Measurements from ENCODE around the gene COX6A2. TPM values are rescaled to one million over a fixed set of nuclear protein-coding genes. Genes with fewer than 3 reads are reported as not detected.

The COX6A2 gene
- polyA plus RNA-seq, 2 of the 4 experiments (the other 2 are of a cell fraction) = not detected

DNA sequence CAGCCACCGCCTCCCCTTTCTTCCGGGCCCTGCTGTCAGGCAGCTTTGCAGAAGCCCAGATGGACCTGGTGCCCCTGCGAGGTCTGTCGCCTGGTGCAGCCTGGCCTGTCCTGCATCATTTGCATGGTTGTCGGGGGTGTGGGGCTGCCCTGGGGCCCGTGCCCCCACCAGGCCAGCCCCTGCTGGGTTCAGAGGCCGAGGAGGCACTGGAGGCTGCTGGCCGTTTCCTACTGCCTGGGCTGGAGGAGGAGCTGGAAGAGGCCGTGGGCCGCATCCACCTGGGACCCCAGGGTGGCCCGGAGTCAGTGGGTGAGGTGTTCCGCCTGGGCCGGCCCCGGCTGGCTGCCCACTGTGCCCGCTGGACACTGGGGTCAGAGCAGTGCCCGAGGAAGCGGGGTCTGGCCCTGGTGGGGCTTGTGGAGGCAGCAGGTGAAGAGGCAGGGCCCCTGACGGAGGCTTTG lies 38.3 kb upstream of the COX6A2 start (continued):
- TF ChIP-seq FOSL2 (IDR thresholded peaks at IDR 0.05) = no peak
- no peak for TF ChIP-seq FOSL2 (CRISPR knock-in tag; IDR thresholded peaks at IDR 0.05)
- no peak for TF ChIP-seq EHF (CRISPR knock-in tag; IDR thresholded peaks at IDR 0.05)

GRCh38 chr16:31465788-31466370 lies 37.7 kb upstream of the COX6A2 start:
- ChIA-PET POLR2A (no interaction called here), CTCF (no interaction called here)
- DNase-seq (ENCODE audit: low read depth in 1 of 2, low spot score in 1 of 2) (no peak), FAIRE-seq (no peak), ATAC-seq (no peak)
- Histone ChIP-seq H3K4me2 (no peak overlapping the region), H3K9me3 (no peaks in the 10 kb centered on the region), H3K27ac (no peak overlapping the region), H3K4me1 (peaks cover 2% of the 10 kb centered on the region; the same call in 1 of the 3 replicates), H3K4me3 (no peak overlapping the region)
- TF ChIP-seq, protein P1, sequence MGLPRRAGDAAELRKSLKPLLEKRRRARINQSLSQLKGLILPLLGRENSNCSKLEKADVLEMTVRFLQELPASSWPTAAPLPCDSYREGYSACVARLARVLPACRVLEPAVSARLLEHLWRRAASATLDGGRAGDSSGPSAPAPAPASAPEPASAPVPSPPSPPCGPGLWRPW (IDR thresholded peaks at IDR 0.05) = no peak
- no peak for TF ChIP-seq RARB (CRISPR knock-in tag; IDR thresholded peaks at IDR 0.05)
- TF ChIP-seq RAD21 (conservative IDR thresholded peaks at IDR 0.05 in 1 of 2, IDR thresholded peaks at IDR 0.05 in 1 of 2) = no peak
- no peak for TF ChIP-seq NFE2L2 (conservative IDR thresholded peaks at IDR 0.05; ENCODE audit: low read length)
- no peak for TF ChIP-seq E2F6 (IDR thresholded peaks at IDR 0.05; ENCODE audit: borderline replicate concordance, low read depth)
- no peak for TF ChIP-seq CBX8 (IDR thresholded peaks at IDR 0.05)
- TF ChIP-seq ATOH8 (CRISPR knock-in tag; IDR thresholded peaks at IDR 0.05; ENCODE audit: low read depth) = no peak
- no peak for TF ChIP-seq CEBPB (IDR thresholded peaks at IDR 0.05)
- TF ChIP-seq POLR2A (IDR thresholded peaks at IDR 0.05; ENCODE audit: low read length) = no peak
- TF ChIP-seq, protein P2, sequence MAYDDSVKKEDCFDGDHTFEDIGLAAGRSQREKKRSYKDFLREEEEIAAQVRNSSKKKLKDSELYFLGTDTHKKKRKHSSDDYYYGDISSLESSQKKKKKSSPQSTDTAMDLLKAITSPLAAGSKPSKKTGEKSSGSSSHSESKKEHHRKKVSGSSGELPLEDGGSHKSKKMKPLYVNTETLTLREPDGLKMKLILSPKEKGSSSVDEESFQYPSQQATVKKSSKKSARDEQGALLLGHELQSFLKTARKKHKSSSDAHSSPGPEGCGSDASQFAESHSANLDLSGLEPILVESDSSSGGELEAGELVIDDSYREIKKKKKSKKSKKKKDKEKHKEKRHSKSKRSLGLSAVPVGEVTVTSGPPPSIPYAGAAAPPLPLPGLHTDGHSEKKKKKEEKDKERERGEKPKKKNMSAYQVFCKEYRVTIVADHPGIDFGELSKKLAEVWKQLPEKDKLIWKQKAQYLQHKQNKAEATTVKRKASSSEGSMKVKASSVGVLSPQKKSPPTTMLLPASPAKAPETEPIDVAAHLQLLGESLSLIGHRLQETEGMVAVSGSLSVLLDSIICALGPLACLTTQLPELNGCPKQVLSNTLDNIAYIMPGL (CRISPR knock-in tag; IDR thresholded peaks at IDR 0.05; ENCODE audit: borderline replicate concordance) = no peak
- TF ChIP-seq HOXA7 (CRISPR knock-in tag; IDR thresholded peaks at IDR 0.05) = no peak
- TF ChIP-seq MAX (IDR thresholded peaks at IDR 0.05) = no peak
- WGBS (ENCODE audit: missing lambda C conversion rate) = 88% methylated on average over 20 of the region's 20 CpGs

DNA sequence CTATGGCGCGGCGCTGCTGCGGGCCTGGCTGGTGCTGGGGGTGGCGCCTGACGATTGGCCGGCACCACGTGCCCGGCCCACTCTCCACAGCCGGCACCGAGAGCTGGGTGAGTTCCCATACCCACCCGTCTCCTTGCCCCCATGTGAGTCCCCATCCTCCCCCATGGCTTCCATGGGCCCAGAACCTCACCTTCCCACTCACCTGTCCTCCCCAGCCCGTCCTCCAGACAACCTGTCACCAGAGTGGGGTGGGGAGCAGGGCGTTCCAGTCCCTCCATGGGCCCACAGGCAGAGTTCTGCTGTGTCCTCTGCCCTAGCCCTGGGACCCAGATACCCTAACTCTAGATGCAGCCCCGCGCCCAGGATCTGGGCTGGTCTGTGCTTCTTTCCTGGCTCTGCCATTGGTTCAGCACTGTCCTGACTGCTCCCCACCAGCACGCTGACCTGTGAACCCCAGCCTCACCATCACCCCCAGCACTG lies 36.7 kb upstream of the COX6A2 start:
- no peak for DNase-seq (ENCODE audit: low read depth in 1 of 2, low spot score in 1 of 2)
- ChIA-PET CTCF (no interaction called here), POLR2A (no interaction called here)
- FAIRE-seq = no peak
- no peak overlapping the region for H3K27ac ChIP-seq
- WGBS (ENCODE audit: missing lambda C conversion rate) = 94% methylated on average over 17 of the region's 17 CpGs
- peaks cover 4% of the 10 kb centered on the region; the same call in 2 of the 3 replicates for H3K4me1 ChIP-seq
- no peak overlapping the region for H3K4me2 ChIP-seq
- no peak overlapping the region for H3K4me3 ChIP-seq
- no peak for ATAC-seq
- no peaks in the 10 kb centered on the region for H3K9me3 ChIP-seq
- TF ChIP-seq HOXB5 (CRISPR knock-in tag; IDR thresholded peaks at IDR 0.05) = no peak
- TF ChIP-seq ZC3H11A (IDR thresholded peaks at IDR 0.05) = no peak
- TF ChIP-seq BCL3 (IDR thresholded peaks at IDR 0.05) = no peak
- no peak for TF ChIP-seq JUNB (IDR thresholded peaks at IDR 0.05)
- TF ChIP-seq NR3C1 (IDR thresholded peaks at IDR 0.05) = no peak
- TF ChIP-seq MAZ (IDR thresholded peaks at IDR 0.05; ENCODE audit: borderline replicate concordance, low read depth, low read length) = no peak
- TF ChIP-seq HOXB13 (CRISPR knock-in tag; IDR thresholded peaks at IDR 0.05; ENCODE audit: low read depth) = no peak
- no peak for TF ChIP-seq SMC3 (IDR thresholded peaks at IDR 0.05)
- no peak for TF ChIP-seq CHD2 (IDR thresholded peaks at IDR 0.05; ENCODE audit: low read length, partially characterized antibody)
- no peak for TF ChIP-seq BHLHE40 (IDR thresholded peaks at IDR 0.05; ENCODE audit: low read depth, low read length)
- no peak for TF ChIP-seq ELK1 (IDR thresholded peaks at IDR 0.05; ENCODE audit: low read depth, low read length)
- no peak for TF ChIP-seq RNF2 (IDR thresholded peaks at IDR 0.05; ENCODE audit: borderline replicate concordance, low read depth)
- TF ChIP-seq JUN (IDR thresholded peaks at IDR 0.05) = no peak
- TF ChIP-seq CBX8 (IDR thresholded peaks at IDR 0.05) = no peak
- no peak for TF ChIP-seq EP300 (IDR thresholded peaks at IDR 0.05)
- TF ChIP-seq, protein P3, sequence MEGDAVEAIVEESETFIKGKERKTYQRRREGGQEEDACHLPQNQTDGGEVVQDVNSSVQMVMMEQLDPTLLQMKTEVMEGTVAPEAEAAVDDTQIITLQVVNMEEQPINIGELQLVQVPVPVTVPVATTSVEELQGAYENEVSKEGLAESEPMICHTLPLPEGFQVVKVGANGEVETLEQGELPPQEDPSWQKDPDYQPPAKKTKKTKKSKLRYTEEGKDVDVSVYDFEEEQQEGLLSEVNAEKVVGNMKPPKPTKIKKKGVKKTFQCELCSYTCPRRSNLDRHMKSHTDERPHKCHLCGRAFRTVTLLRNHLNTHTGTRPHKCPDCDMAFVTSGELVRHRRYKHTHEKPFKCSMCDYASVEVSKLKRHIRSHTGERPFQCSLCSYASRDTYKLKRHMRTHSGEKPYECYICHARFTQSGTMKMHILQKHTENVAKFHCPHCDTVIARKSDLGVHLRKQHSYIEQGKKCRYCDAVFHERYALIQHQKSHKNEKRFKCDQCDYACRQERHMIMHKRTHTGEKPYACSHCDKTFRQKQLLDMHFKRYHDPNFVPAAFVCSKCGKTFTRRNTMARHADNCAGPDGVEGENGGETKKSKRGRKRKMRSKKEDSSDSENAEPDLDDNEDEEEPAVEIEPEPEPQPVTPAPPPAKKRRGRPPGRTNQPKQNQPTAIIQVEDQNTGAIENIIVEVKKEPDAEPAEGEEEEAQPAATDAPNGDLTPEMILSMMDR (IDR thresholded peaks at IDR 0.05) = no peak
